Liver (tissue), 3 donors: ENCODE data around the gene ZSWIM4.

ENCODE experiments used
- ATF3 ChIP-seq: IDR thresholded peaks from 2 replicates; pipeline ENCODE4 v1.6.1; 2016; ENCODE audit warnings: antibody characterized with exemption
- EGR1 ChIP-seq, 2 donors: IDR thresholded peaks; 2 replicates each; pipeline ENCODE4 v1.6.1; 2016 to 2018; ENCODE audit warnings: antibody characterized with exemption in 2 of 2, low read depth in 2 of 2
- FOXA2 ChIP-seq: IDR thresholded peaks from 2 replicates; pipeline ENCODE4 v1.6.1; 2016; ENCODE audit warnings: antibody characterized with exemption
- GABPA ChIP-seq, 2 donors: IDR thresholded peaks in 1 of 2; conservative IDR thresholded peaks in 1 of 2; 2 replicates each; pipeline ENCODE4 v1.6.1; 2016; ENCODE audit warnings: antibody characterized with exemption in 2 of 2, mild to moderate bottlenecking in 1 of 2, moderate library complexity in 1 of 2
- JUND ChIP-seq, 2 donors: IDR thresholded peaks; 2 replicates each; pipeline ENCODE4 v1.6.1; 2016; ENCODE audit warnings: antibody characterized with exemption in 2 of 2
- RAD21 ChIP-seq, 2 donors: IDR thresholded peaks; 2 replicates each; pipeline ENCODE4 v1.6.1; 2016; ENCODE audit warnings: antibody characterized with exemption in 2 of 2, mild to moderate bottlenecking in 2 of 2
- SP1 ChIP-seq: IDR thresholded peaks from 2 replicates; pipeline ENCODE4 v1.6.1; 2018; ENCODE audit warnings: antibody characterized with exemption, mild to moderate bottlenecking
- TAF1 ChIP-seq: conservative IDR thresholded peaks from 2 replicates; pipeline ENCODE4 v1.6.1; 2016; ENCODE audit warnings: antibody characterized with exemption, mild to moderate bottlenecking
- YY1 ChIP-seq: IDR thresholded peaks from 2 replicates; pipeline ENCODE4 v1.6.1; 2016; ENCODE audit warnings: antibody characterized with exemption, mild to moderate bottlenecking
- ZBTB33 ChIP-seq: IDR thresholded peaks from 2 replicates; pipeline ENCODE4 v1.6.1; 2016; ENCODE audit warnings: antibody characterized with exemption
- TF ChIP-seq, protein P1 (sequence below): fragments of 150-350 bp; IDR thresholded peaks from 2 replicates; pipeline ENCODE4 v1.5.1; 2017; ENCODE audit warnings: improper control_type of control experiment, low read depth, low read length; ENCODE audit not compliant: missing input control
- TF ChIP-seq, protein P2 (sequence below): IDR thresholded peaks from 2 replicates; pipeline ENCODE4 v1.6.1; 2016; ENCODE audit warnings: antibody characterized with exemption, mild to moderate bottlenecking
- donor health status: healthy.
- donor health status: healthy.

DNA sequence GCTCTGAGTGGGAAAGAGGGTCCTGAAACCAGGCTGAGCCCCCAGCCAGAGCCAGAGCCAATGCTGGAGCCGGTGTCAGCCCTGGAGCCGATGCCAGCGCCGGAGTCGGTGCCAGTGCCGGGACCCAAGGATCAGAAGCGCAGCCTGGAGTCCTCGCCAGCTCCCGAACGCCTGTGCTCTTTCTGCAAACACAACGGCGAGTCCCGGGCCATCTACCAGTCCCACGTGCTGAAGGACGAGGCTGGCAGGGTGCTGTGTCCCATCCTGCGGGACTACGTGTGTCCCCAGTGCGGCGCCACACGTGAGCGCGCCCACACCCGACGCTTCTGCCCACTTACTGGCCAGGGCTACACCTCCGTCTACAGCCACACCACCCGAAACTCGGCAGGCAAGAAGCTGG is 82.1 kb downstream of the ZSWIM4 start:
- TF ChIP-seq ATF3 (no peak), FOXA2 (no peak), YY1 (no peak), RAD21 (IDR thresholded peaks at IDR 0.05) (no peak), EGR1 (IDR thresholded peaks at IDR 0.05; ENCODE audit: low read depth in 2 of 2) (no peak), ZBTB33 (no peak), TAF1 (no peak), SP1 (no peak), JUND (IDR thresholded peaks at IDR 0.05) (no peak), GABPA (IDR thresholded peaks at IDR 0.05 in 1 of 2, conservative IDR thresholded peaks at IDR 0.05 in 1 of 2) (no peak)
- TF ChIP-seq, protein P1, sequence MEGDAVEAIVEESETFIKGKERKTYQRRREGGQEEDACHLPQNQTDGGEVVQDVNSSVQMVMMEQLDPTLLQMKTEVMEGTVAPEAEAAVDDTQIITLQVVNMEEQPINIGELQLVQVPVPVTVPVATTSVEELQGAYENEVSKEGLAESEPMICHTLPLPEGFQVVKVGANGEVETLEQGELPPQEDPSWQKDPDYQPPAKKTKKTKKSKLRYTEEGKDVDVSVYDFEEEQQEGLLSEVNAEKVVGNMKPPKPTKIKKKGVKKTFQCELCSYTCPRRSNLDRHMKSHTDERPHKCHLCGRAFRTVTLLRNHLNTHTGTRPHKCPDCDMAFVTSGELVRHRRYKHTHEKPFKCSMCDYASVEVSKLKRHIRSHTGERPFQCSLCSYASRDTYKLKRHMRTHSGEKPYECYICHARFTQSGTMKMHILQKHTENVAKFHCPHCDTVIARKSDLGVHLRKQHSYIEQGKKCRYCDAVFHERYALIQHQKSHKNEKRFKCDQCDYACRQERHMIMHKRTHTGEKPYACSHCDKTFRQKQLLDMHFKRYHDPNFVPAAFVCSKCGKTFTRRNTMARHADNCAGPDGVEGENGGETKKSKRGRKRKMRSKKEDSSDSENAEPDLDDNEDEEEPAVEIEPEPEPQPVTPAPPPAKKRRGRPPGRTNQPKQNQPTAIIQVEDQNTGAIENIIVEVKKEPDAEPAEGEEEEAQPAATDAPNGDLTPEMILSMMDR = no peak
- TF ChIP-seq, protein P2, sequence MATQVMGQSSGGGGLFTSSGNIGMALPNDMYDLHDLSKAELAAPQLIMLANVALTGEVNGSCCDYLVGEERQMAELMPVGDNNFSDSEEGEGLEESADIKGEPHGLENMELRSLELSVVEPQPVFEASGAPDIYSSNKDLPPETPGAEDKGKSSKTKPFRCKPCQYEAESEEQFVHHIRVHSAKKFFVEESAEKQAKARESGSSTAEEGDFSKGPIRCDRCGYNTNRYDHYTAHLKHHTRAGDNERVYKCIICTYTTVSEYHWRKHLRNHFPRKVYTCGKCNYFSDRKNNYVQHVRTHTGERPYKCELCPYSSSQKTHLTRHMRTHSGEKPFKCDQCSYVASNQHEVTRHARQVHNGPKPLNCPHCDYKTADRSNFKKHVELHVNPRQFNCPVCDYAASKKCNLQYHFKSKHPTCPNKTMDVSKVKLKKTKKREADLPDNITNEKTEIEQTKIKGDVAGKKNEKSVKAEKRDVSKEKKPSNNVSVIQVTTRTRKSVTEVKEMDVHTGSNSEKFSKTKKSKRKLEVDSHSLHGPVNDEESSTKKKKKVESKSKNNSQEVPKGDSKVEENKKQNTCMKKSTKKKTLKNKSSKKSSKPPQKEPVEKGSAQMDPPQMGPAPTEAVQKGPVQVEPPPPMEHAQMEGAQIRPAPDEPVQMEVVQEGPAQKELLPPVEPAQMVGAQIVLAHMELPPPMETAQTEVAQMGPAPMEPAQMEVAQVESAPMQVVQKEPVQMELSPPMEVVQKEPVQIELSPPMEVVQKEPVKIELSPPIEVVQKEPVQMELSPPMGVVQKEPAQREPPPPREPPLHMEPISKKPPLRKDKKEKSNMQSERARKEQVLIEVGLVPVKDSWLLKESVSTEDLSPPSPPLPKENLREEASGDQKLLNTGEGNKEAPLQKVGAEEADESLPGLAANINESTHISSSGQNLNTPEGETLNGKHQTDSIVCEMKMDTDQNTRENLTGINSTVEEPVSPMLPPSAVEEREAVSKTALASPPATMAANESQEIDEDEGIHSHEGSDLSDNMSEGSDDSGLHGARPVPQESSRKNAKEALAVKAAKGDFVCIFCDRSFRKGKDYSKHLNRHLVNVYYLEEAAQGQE = no peak
